OCI-LY1 (cell line): Measurements from ENCODE around the gene FARP1.

Experiments
- H2AFZ ChIP-seq: fragments of 200-600 bp; sonication (generic), shearing (Covaris generic); 2 replicates; pipeline ENCODE4 v1.6.0; 2014; ENCODE audit warnings: antibody characterized with exemption, mild to moderate bottlenecking, low read length
- H3F3A ChIP-seq: fragments of 200-600 bp; sonication (generic), shearing (Covaris generic); 2 replicates; pipeline ENCODE4 v1.6.0; 2014; ENCODE audit warnings: mild to moderate bottlenecking, antibody characterized with exemption, low read length, moderate library complexity; ENCODE audit not compliant: insufficient read depth
- H3K27ac ChIP-seq: fragments of 200-600 bp; sonication (generic); 2 replicates; pipeline ENCODE4 v1.5.1; 2014; ENCODE audit warnings: low read length, mixed run types, mild to moderate bottlenecking, low read depth; ENCODE audit not compliant: poor library complexity, severe bottlenecking
- H3K27me3 ChIP-seq: fragments of 200-600 bp; sonication (generic); 2 replicates; pipeline ENCODE4 v1.6.0; 2014; ENCODE audit warnings: antibody characterized with exemption, mild to moderate bottlenecking, low read length, moderate library complexity; ENCODE audit not compliant: insufficient read depth
- H3K36me3 ChIP-seq: fragments of 200-600 bp; sonication (generic); 2 replicates; pipeline ENCODE4 v1.6.1; 2014; ENCODE audit warnings: mild to moderate bottlenecking, antibody characterized with exemption, low read length, moderate library complexity, mixed read lengths; ENCODE audit not compliant: insufficient read depth
- H3K4me1 ChIP-seq: fragments of 200-600 bp; sonication (generic); 2 replicates; pipeline ENCODE4 v1.5.1; 2014; ENCODE audit warnings: mild to moderate bottlenecking, low read length, moderate library complexity; ENCODE audit not compliant: insufficient read depth, severe bottlenecking
- H3K4me2 ChIP-seq: fragments of 200-600 bp; sonication (generic), shearing (Covaris generic); 2 replicates; pipeline ENCODE4 v1.6.1; 2014; ENCODE audit warnings: low read length
- H3K4me3 ChIP-seq: fragments of 200-600 bp; sonication (generic); 2 replicates; pipeline ENCODE4 v1.5.1; 2014; ENCODE audit warnings: low read length, low read depth, mild to moderate bottlenecking, mixed read lengths; ENCODE audit not compliant: poor library complexity, severe bottlenecking
- H3K79me2 ChIP-seq: fragments of 200-600 bp; shearing (Covaris generic); 2 replicates; pipeline ENCODE4 v1.6.1; 2016; ENCODE audit warnings: mixed run types, low read length, mixed read lengths; ENCODE audit not compliant: insufficient read depth
- H3K9ac ChIP-seq: fragments of 200-600 bp; sonication (generic), shearing (Covaris generic); 2 replicates; pipeline ENCODE4 v1.6.1; 2014; ENCODE audit warnings: mild to moderate bottlenecking, low read length, mixed read lengths
- H3K9me2 ChIP-seq: fragments of 200-600 bp; sonication (generic), shearing (Covaris generic); 2 replicates; pipeline ENCODE4 v1.6.1; 2014; ENCODE audit warnings: low read depth, mild to moderate bottlenecking, low read length, mixed read lengths
- H3K9me3 ChIP-seq: fragments of 200-600 bp; shearing (Covaris generic); 2 replicates; pipeline ENCODE4 v1.6.1; 2014; ENCODE audit warnings: low read length, mixed read lengths
- H4K20me1 ChIP-seq: fragments of 200-600 bp; sonication (generic), shearing (Covaris generic); 2 replicates; pipeline ENCODE4 v1.6.0; 2016; ENCODE audit warnings: mild to moderate bottlenecking, low read length; ENCODE audit not compliant: insufficient read depth
- EZH2 ChIP-seq: fragments of 200-600 bp; sonication (generic), shearing (Covaris generic); IDR thresholded peaks from 2 replicates; pipeline ENCODE4 v1.8.0; 2017; ENCODE audit warnings: borderline replicate concordance, mixed run types, mild to moderate bottlenecking, antibody characterized with exemption, low read length, moderate library complexity, mixed read lengths
- TF ChIP-seq, protein P1 (sequence below): fragments of 200-600 bp; sonication (generic), shearing (Covaris generic); IDR thresholded peaks from 2 replicates; pipeline ENCODE4 v1.5.1; 2017; ENCODE audit warnings: mild to moderate bottlenecking, antibody characterized with exemption, low read length, moderate library complexity, mixed read lengths

The FARP1 gene

GRCh38 chr13:98338310-98338709 lies 195.4 kb downstream of the FARP1 start:
- no peak overlapping the region for H3K4me3 ChIP-seq
- H3K4me2 ChIP-seq: no peak overlapping the region
- no peak overlapping the region for H2AFZ ChIP-seq
- H3K27ac ChIP-seq: no peak overlapping the region
- no peaks in the 10 kb centered on the region for H3K27me3 ChIP-seq
- no peaks in the 10 kb centered on the region for H3K79me2 ChIP-seq
- no peaks in the 10 kb centered on the region for H3K9me2 ChIP-seq
- TF ChIP-seq, protein P1, sequence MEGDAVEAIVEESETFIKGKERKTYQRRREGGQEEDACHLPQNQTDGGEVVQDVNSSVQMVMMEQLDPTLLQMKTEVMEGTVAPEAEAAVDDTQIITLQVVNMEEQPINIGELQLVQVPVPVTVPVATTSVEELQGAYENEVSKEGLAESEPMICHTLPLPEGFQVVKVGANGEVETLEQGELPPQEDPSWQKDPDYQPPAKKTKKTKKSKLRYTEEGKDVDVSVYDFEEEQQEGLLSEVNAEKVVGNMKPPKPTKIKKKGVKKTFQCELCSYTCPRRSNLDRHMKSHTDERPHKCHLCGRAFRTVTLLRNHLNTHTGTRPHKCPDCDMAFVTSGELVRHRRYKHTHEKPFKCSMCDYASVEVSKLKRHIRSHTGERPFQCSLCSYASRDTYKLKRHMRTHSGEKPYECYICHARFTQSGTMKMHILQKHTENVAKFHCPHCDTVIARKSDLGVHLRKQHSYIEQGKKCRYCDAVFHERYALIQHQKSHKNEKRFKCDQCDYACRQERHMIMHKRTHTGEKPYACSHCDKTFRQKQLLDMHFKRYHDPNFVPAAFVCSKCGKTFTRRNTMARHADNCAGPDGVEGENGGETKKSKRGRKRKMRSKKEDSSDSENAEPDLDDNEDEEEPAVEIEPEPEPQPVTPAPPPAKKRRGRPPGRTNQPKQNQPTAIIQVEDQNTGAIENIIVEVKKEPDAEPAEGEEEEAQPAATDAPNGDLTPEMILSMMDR: no peak
- TF ChIP-seq EZH2: no peak
- H3K4me1 ChIP-seq: no peaks in the 10 kb centered on the region
- no peaks in the 10 kb centered on the region for H4K20me1 ChIP-seq
- H3K9ac ChIP-seq: no peak overlapping the region
- H3K36me3 ChIP-seq: no peaks in the 10 kb centered on the region
- H3K9me3 ChIP-seq: no peaks in the 10 kb centered on the region
- no peaks in the 10 kb centered on the region for H3F3A ChIP-seq

DNA sequence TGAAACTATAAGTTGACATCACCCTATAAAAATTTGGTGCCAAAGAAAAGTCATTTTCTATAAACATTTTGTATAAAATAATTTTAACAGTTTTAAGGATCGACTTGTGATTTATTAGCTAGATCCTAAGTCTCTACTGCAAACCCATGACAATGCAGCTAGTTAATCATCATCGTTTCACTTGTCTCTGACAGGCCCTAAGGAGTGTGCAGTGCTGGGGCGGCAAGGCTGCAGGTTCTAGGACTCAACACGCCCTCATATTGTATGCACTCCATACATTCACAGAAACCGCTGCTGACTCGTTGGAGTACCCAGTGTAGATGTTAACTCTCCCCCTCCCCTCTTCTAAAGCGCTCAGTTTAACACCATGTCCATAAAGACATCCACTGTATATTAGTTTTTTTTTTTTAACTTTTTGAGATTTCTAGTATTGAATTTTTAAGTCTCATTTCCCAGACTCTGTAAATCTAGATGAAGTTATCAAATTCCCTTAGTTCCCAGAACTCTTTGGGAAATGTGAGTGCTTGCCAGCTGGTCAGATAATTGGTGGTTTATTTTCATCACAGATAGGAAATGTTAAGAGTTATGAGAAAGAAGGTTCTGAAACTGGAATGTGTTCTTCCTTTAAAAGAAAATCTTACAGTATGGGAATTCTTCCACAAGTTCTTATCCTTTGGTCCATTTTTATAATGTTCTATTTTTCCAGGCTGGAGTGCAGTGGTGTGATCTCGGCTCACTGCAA lies 197.0 kb downstream of the FARP1 start:
- Histone ChIP-seq H2AFZ (no peak overlapping the region), H3K4me3 (no peak overlapping the region), H3K4me1 (no peaks in the 10 kb centered on the region), H3K9ac (no peak overlapping the region), H3K4me2 (no peak overlapping the region), H3K27me3 (no peaks in the 10 kb centered on the region), H3F3A (no peaks in the 10 kb centered on the region), H4K20me1 (no peaks in the 10 kb centered on the region), H3K27ac (no peak overlapping the region), H3K79me2 (no peaks in the 10 kb centered on the region), H3K9me2 (no peaks in the 10 kb centered on the region), H3K9me3 (no peaks in the 10 kb centered on the region), H3K36me3 (no peaks in the 10 kb centered on the region)
- TF ChIP-seq EZH2: no peak

GRCh38 chr13:98342953-98343352 lies 200.1 kb downstream of the FARP1 start:
- no peak overlapping the region for H3K27ac ChIP-seq
- no peaks in the 10 kb centered on the region for H3K27me3 ChIP-seq
- no peaks in the 10 kb centered on the region for H3K9me2 ChIP-seq
- H3K36me3 ChIP-seq: no peaks in the 10 kb centered on the region
- H3K4me1 ChIP-seq: no peaks in the 10 kb centered on the region
- no peaks in the 10 kb centered on the region for H3K9me3 ChIP-seq
- H3K9ac ChIP-seq: no peak overlapping the region
- no peak for TF ChIP-seq EZH2
- TF ChIP-seq, protein P1: no peak
- no peak overlapping the region for H3K4me2 ChIP-seq
- H4K20me1 ChIP-seq: no peaks in the 10 kb centered on the region
- no peak overlapping the region for H2AFZ ChIP-seq
- no peaks in the 10 kb centered on the region for H3K79me2 ChIP-seq
- no peaks in the 10 kb centered on the region for H3F3A ChIP-seq
- no peak overlapping the region for H3K4me3 ChIP-seq

DNA sequence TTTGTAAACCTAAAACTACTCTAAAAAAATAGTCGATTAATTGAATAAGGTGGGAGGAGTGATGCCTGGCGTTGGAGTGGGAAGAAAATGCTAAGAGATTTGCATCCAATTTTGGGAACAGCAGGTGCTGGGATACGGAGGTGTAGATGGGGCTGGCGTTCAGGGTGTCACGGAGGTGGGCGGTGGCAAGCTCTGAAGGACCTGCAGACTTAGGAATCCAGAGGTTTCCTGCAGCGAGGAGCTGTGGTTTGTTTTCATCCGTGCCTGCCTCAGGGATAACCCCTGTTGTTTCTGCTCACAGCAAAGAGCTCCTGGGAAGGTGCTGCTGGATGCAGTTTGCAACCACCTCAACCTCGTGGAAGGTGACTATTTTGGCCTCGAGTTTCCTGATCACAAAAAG lies 200.6 kb downstream of the FARP1 start:
- Histone ChIP-seq H3K4me3 (no peak overlapping the region), H3F3A (no peaks in the 10 kb centered on the region), H3K36me3 (no peaks in the 10 kb centered on the region), H4K20me1 (no peaks in the 10 kb centered on the region), H3K4me1 (no peaks in the 10 kb centered on the region), H3K4me2 (no peak overlapping the region), H3K9me3 (no peaks in the 10 kb centered on the region), H3K9ac (no peak overlapping the region), H2AFZ (no peak overlapping the region), H3K79me2 (no peaks in the 10 kb centered on the region), H3K27me3 (no peaks in the 10 kb centered on the region), H3K9me2 (no peaks in the 10 kb centered on the region), H3K27ac (no peak overlapping the region)
- TF ChIP-seq EZH2: no peak
- TF ChIP-seq, protein P1: no peak
